Suprapubic skin (tissue), 3 donors: ENCODE data around the gene DNAJB1.

Source experiments
- CTCF ChIP-seq, 2 donors: fragments of 200-600 bp in 1 of 2; fragments of 450-650 bp in 1 of 2; sonication (generic) in 1 of 2; IDR thresholded peaks; one replicate each; pipeline ENCODE4 v1.5.1; 2016 to 2019; ENCODE audit warnings: antibody characterized with exemption in 2 of 2, mild to moderate bottlenecking in 1 of 2, moderate library complexity in 1 of 2
- POLR2A ChIP-seq, 2 donors: fragments of 450-650 bp; IDR thresholded peaks; one replicate each; pipeline ENCODE4 v1.6.1; 2017; ENCODE audit warnings: antibody characterized with exemption in 2 of 2, mild to moderate bottlenecking in 2 of 2, moderate library complexity in 2 of 2

GRCh38 chr19:14544977-14545715 is 26.9 kb upstream of the DNAJB1 start:
- TF ChIP-seq CTCF (IDR thresholded peaks at IDR 0.05) = no peak
- no peak for TF ChIP-seq POLR2A (IDR thresholded peaks at IDR 0.05)
